Fibroblast of mammary gland (primary cell): ENCODE data around the gene HOXB2.

Source experiments
- DNase-seq: peaks from one replicate; pipeline ENCODE4 v3.0.0-alpha.2; 2010; ENCODE audit warnings: low read depth
- H3K4me3 ChIP-seq: 2 replicates; pipeline ENCODE4 v1.5.1; 2011; ENCODE audit warnings: low read depth, mild to moderate bottlenecking, low read length, moderate library complexity; ENCODE audit not compliant: control insufficient read depth
- TF ChIP-seq, protein P1 (sequence below): conservative IDR thresholded peaks from 2 replicates; pipeline ENCODE4 v1.5.1; 2011; ENCODE audit warnings: low read depth, low read length, inconsistent platforms; ENCODE audit not compliant: control insufficient read depth, insufficient read depth

The HOXB2 gene

GRCh38 chr17:48551596-48552465 is 6.9 kb upstream of the HOXB2 start:
- DNase-seq: no peak

DNA sequence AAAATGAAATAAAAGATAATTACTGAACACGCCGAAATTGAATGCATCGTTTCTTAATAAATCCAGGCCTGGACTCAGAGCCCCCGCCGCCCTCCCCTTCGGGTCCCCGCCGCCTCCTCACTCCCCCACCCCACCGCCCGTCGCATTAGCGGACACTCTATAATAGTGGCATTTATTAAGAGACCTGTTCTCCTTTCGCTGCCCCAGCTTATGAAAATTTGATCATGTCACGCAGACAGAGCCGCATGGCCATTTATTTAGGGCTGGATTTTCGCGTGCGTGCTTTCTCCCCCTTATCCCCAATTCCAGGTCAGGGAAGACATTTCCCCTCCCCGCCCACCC is 6.3 kb upstream of the HOXB2 start:
- no peak for DNase-seq
- H3K4me3 ChIP-seq: no peak overlapping the region
- TF ChIP-seq, protein P1, sequence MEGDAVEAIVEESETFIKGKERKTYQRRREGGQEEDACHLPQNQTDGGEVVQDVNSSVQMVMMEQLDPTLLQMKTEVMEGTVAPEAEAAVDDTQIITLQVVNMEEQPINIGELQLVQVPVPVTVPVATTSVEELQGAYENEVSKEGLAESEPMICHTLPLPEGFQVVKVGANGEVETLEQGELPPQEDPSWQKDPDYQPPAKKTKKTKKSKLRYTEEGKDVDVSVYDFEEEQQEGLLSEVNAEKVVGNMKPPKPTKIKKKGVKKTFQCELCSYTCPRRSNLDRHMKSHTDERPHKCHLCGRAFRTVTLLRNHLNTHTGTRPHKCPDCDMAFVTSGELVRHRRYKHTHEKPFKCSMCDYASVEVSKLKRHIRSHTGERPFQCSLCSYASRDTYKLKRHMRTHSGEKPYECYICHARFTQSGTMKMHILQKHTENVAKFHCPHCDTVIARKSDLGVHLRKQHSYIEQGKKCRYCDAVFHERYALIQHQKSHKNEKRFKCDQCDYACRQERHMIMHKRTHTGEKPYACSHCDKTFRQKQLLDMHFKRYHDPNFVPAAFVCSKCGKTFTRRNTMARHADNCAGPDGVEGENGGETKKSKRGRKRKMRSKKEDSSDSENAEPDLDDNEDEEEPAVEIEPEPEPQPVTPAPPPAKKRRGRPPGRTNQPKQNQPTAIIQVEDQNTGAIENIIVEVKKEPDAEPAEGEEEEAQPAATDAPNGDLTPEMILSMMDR: no peak

More at GRCh38 chr17:48551596-48552465, 6.9 kb upstream of the HOXB2 start:
- no peak overlapping the region for H3K4me3 ChIP-seq
- TF ChIP-seq, protein P1: no peak

DNA sequence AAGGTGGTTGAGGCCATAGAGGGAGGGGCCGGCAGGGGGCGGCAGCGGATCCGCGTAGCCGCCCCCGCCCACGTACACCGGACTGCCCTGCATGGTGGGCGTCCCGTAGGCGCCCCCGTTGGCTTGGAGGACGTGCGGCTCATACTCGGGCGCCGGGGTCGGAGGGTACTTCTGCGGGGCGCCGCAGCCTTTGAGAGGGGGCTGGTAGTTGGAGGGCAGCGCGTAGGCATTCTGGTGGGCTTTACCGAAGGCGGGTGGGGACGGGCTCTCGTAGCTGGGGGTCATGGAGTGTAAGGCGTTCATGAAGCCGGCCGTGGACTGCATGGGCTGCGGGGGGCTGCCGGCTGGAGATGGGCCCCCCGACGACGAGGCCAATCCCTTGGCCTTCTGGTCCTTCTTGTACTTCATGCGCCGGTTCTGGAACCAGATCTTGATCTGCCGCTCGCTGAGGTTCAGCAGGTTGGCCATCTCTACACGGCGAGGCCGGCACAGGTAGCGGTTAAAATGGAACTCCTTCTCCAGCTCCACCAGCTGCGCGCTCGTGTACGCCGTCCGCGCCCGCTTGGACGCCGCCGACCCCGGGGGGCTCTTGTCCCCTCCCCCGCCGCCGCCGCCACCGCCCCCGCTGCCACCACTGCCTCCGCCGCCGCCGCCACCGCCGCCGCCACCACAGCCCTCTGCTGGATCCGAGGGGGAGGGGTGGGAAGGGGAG is 5.7 kb upstream of the HOXB2 start:
- TF ChIP-seq, protein P1: no peak
- peak overlapping the region; percentile 24 for H3K4me3 ChIP-seq
- no peak for DNase-seq

DNA sequence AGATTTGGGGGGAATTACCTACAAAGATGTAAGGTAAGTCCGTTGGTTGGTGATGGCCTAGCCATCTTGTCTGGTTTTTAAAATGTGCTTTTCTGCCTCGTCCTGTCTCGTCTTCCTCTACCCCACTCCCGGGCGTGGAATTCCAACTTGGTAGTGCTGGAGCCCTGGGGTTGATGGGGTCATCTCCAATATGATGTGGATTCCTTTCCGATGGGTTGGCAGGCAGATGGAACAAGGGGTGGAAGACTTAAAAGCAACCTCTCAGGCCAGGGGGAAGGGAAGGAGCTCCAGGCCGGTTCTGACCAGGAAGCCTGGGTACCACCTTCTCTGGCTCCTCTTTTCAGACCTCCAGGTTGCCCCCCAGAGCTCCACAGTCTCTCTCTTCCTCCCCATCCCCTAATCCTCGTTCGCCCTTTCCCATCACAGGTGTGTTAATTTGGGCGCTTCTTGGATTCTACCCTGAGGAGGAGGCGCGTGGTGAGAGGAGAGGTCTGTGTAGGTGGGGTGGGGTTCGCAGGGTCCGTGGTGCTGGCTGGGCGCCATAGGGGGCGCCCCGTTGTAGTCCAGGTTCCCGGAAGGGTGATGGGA is 5.1 kb upstream of the HOXB2 start:
- TF ChIP-seq, protein P1: no peak
- H3K4me3 ChIP-seq: peak overlapping the region; percentile 24
- peak; percentile 77 for DNase-seq

GRCh38 chr17:48549281-48549630 is 4.3 kb upstream of the HOXB2 start:
- H3K4me3 ChIP-seq: no peak overlapping the region
- TF ChIP-seq, protein P1: no peak
- no peak for DNase-seq

DNA sequence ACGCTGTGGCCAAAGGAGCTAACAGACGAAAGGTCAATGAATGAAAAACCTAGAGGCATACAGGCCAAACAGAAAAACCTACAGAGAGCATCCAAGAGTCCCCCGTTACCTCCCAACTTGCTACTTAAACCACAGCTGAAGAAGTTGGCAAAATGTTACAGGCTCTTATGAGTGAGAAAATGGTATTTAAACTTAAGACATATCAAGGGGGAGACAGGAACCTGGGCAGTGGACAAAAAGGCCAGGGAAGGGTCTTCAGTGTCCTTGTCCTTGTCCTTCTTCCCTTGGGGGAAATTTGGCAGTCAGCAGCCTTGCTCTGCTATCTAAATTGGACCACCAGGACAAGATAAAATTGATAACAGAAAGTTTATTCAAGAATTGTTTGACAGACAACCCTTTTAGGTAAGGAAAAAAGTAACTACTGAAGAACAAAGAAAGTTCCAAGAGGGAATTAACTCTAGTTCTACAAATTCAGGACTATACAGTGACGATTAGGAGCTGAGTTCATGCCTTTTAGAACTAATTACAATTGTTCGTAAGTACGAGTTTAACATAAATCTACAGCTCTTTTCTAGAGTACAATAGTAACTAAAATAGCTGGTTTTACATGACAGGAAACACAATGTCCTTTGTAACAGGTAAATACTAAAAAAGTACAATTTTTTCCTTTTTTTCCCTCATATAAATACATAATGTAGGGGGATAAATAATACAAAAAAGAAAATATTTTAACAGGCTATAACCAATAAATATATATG is 3.8 kb upstream of the HOXB2 start:
- no peak for DNase-seq
- no peak overlapping the region for H3K4me3 ChIP-seq

More for the DNA sequence above, 3.8 kb upstream of the HOXB2 start:
- TF ChIP-seq, protein P1: no peak
